MCF 10A (cell line): Measurements from ENCODE around the gene THRB. TPM values are rescaled to one million over a fixed set of nuclear protein-coding genes. Genes with fewer than 3 reads are reported as not detected.
"Not testable (repeated sequence)": the region's sequence is repeated elsewhere in the genome, so short reads cannot be mapped to it uniquely, and the experiment has no call there.

Experiments used
- BruUV-seq: library from RNA; stranded (reverse); fragments of 400-500 nt; replicated peaks from 2 replicates; lab custom pipeline; 2021; lab: Mats Ljungman, UMichigan
- CTCF ChIA-PET: fragments of 300-600 bp; sonication (Branson Sonifier 250); formaldehyde crosslinking; extraction: SDS; loops from one replicate; lab custom pipeline; 2021; ENCODE audit warnings: antibody characterized with exemption, inconsistent platforms; lab: Yijun Ruan, JAX
- POLR2A ChIA-PET: fragments of 300-600, 350-650 bp; sonication (Branson Sonifier 250); formaldehyde crosslinking; extraction: SDS; loops from one replicate; lab custom pipeline; 2020; ENCODE audit warnings: antibody characterized with exemption, inconsistent platforms; lab: Yijun Ruan, JAX
- DNase-seq: peaks from one replicate; pipeline ENCODE4 v3.0.0-alpha.2; 2018; ENCODE audit not compliant: unreplicated experiment
- H3K27ac Mint-ChIP-seq: one replicate; pipeline ENCODE4 v1.8.0; 2022; ENCODE audit warnings: mild to moderate bottlenecking, low read depth, mixed read lengths; ENCODE audit not compliant: unreplicated experiment
- H3K27me3 Mint-ChIP-seq: one replicate; pipeline ENCODE4 v1.8.0; 2022; ENCODE audit warnings: mixed read lengths; ENCODE audit not compliant: insufficient read depth, unreplicated experiment
- H3K36me3 Mint-ChIP-seq: one replicate; pipeline ENCODE4 v1.8.0; 2022; ENCODE audit warnings: mild to moderate bottlenecking, moderate library complexity, mixed read lengths; ENCODE audit not compliant: insufficient read depth, unreplicated experiment
- H3K4me1 Mint-ChIP-seq: one replicate; pipeline ENCODE4 v1.8.0; 2022; ENCODE audit warnings: mixed read lengths; ENCODE audit not compliant: insufficient read depth, unreplicated experiment
- H3K4me3 Mint-ChIP-seq: one replicate; pipeline ENCODE4 v1.8.0; 2022; ENCODE audit warnings: mild to moderate bottlenecking, moderate library complexity, mixed read lengths; ENCODE audit not compliant: unreplicated experiment
- H3K9me3 Mint-ChIP-seq: one replicate; pipeline ENCODE4 v1.8.0; 2022; ENCODE audit warnings: mixed read lengths; ENCODE audit not compliant: unreplicated experiment
- CTCF ChIP-seq: fragments of 200-600 bp; IDR thresholded peaks from one replicate; pipeline ENCODE4 v1.8.0; 2022; ENCODE audit warnings: antibody characterized with exemption, mild to moderate bottlenecking; ENCODE audit not compliant: unreplicated experiment
- intact Hi-C: fragments of 100-400 bp; cut with micrococcal nuclease; formaldehyde crosslinking; loops from 2 replicates; pipeline ENCODE4 v1.14.1; 2022
- total RNA-seq: library from RNA; stranded (reverse); gene quantifications from 2 replicates; pipeline ENCODE4 v1.2.3, GENCODE V29; 2022

Gene THRB
- total RNA-seq, 1 experiment from 2014 or later = 4.2 TPM

DNA sequence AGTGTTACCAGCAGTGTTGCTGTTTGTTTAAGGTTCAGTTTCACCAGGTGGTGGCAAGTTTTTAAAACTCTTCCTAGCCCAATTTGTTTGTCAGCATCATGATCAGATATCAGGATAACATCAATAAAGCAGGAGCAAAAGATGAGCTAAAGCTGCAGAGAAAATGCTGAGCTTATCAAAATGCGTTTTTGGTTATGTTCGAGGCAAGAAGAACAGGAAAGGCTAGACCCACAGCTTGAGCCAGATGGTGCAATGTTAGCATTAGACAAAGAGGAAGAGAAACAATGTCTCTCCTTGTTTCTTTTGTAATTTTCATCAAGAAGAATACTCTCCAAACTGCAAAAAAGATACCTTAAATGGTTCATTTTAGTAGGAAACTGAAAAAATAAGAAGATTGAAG is 66.2 kb downstream of the THRB start:
- Mint-ChIP-seq H3K4me1 (no peaks in the 10 kb centered on the region), H3K27ac (no peak overlapping the region), H3K4me3 (no peak overlapping the region), H3K27me3 (no peaks in the 10 kb centered on the region), H3K36me3 (no peaks in the 10 kb centered on the region), H3K9me3 (no peaks in the 10 kb centered on the region)
- BruUV-seq = no TSS peak
- intact Hi-C loops = no loop called here
- ChIA-PET POLR2A (interaction anchor here (0.6 to 1.0 kb wide), 3 partner anchors 18 to 224 kb away, joined by 3 to 4 read pairs (median 3); no protein-coding TSS in a partner anchor), CTCF (interaction anchor here (0.6 to 1.5 kb wide), 4 partner anchors 12 to 216 kb away, joined by 3 to 5 read pairs (median 4); no protein-coding TSS in a partner anchor)
- no peak for TF ChIP-seq CTCF
- no peak for DNase-seq

DNA sequence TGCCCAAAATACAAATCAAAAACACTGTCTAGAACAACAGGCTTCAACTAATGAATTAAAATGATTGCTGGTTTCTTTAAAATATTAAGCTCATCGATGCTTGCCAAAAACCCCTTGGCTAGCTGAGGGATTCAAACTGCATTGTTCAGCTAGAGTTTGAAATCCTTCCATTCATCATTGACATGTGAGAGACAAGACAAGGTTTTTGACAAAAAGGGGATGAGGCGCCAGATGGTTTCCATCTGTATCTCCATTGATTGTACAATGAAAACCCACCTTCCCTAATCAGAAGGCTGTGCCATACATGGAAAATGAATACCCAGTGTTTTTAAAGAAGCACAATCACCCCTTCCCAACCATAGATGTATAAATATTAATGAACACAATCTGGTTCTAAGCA is 67.8 kb downstream of the THRB start:
- no peaks in the 10 kb centered on the region for H3K27me3 Mint-ChIP-seq
- no peak for TF ChIP-seq CTCF
- BruUV-seq = no TSS peak
- H3K36me3 Mint-ChIP-seq = no peaks in the 10 kb centered on the region
- H3K4me3 Mint-ChIP-seq = no peak overlapping the region
- no peaks in the 10 kb centered on the region for H3K9me3 Mint-ChIP-seq
- no peaks in the 10 kb centered on the region for H3K4me1 Mint-ChIP-seq
- ChIA-PET POLR2A (interaction anchor here (0.6 to 1.2 kb wide), 2 partner anchors 28 to 421 kb away, joined by 3 to 4 read pairs; no protein-coding TSS in a partner anchor), CTCF (interaction anchor here (1.5 kb wide), 1 partner anchor 14 kb away, joined by 4 read pairs; no protein-coding TSS in a partner anchor)
- H3K27ac Mint-ChIP-seq = no peak overlapping the region
- no peak for DNase-seq
- intact Hi-C loops = no loop called here

DNA sequence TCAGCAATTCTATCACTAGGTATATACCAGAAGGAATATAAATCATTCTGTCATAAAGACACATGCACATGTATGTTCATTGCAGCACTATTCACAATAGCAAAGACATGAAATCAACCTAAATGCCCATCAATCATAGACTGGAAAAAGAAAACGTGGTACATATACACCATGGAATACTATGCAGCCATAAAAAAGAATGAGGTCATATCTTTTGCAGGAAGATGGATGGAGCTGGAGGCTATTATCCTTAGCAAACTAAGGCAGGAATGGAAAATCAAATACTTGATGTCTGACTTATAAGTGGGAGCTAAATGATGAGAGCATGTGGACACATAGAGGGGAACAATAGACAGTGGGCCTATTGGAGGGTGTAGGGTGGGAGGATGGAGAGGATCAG is 73.8 kb downstream of the THRB start:
- not testable (repeated sequence) for BruUV-seq

GRCh38 chr3:24420224-24420623 is 74.4 kb downstream of the THRB start:
- no peak for DNase-seq

More for the DNA sequence above, 73.8 kb downstream of the THRB start:
- H3K4me3 Mint-ChIP-seq, H3K4me1 Mint-ChIP-seq, H3K36me3 Mint-ChIP-seq, POLR2A ChIA-PET, DNase-seq, H3K9me3 Mint-ChIP-seq, H3K27ac Mint-ChIP-seq, H3K27me3 Mint-ChIP-seq, intact Hi-C loops: not testable (repeated sequence)
- CTCF ChIA-PET = interaction anchor here (0.6 kb wide), 1 partner anchor 263 kb away, joined by 4 read pairs; no protein-coding TSS in a partner anchor

More at GRCh38 chr3:24420224-24420623, 74.4 kb downstream of the THRB start:
- ChIA-PET CTCF (interaction anchor here (0.6 to 0.9 kb wide), 3 partner anchors 186 to 302 kb away, joined by 3 to 4 read pairs (median 4); no protein-coding TSS in a partner anchor), POLR2A (interaction anchor here (1.0 kb wide), 1 partner anchor 12 kb away, joined by 3 read pairs; no protein-coding TSS in a partner anchor)
- intact Hi-C loops = no loop called here
- H3K36me3 Mint-ChIP-seq = no peaks in the 10 kb centered on the region
- H3K4me3 Mint-ChIP-seq = no peak overlapping the region
- no TSS peak for BruUV-seq
- H3K9me3 Mint-ChIP-seq = no peaks in the 10 kb centered on the region
- H3K27me3 Mint-ChIP-seq = no peaks in the 10 kb centered on the region
- no peak overlapping the region for H3K27ac Mint-ChIP-seq
- peaks cover 4% of the 10 kb centered on the region for H3K4me1 Mint-ChIP-seq
- TF ChIP-seq CTCF = no peak
